Mucosa of gallbladder (tissue), 1 donor: ENCODE data around the gene DZIP1. TPM values are rescaled to one million over a fixed set of nuclear protein-coding genes. Genes with fewer than 3 reads are reported as not detected.
"Not testable (repeated sequence)": the region's sequence is repeated elsewhere in the genome, so short reads cannot be mapped to it uniquely, and the experiment has no call there.

Experiments
- DNase-seq: peaks from one replicate; pipeline ENCODE4 v3.0.0-alpha.2; 2020; ENCODE audit warnings: low spot score
- total RNA-seq: library from RNA; stranded (reverse); gene quantifications from one replicate; pipeline ENCODE4 v1.2.1, GENCODE V29; 2021
- donor health status: DM: no; HTN: no; CAD: no.

Gene DZIP1
- total RNA-seq, 1 donor from 2014 or later, result 17.8 TPM

GRCh38 chr13:95601906-95602305 lies 42.6 kb downstream of the DZIP1 start:
- DNase-seq, result no peak

GRCh38 chr13:95601216-95601615 lies 43.3 kb downstream of the DZIP1 start:
- DNase-seq, result no peak

GRCh38 chr13:95596701-95597100 lies 47.8 kb downstream of the DZIP1 start:
- no peak for DNase-seq

- DNase-seq, result no peak
Observed at GRCh38 chr13:95593462-95593861, 51.0 kb downstream of the DZIP1 start.

GRCh38 chr13:95588721-95589120 lies 55.8 kb downstream of the DZIP1 start:
- DNase-seq, result no peak

DNA sequence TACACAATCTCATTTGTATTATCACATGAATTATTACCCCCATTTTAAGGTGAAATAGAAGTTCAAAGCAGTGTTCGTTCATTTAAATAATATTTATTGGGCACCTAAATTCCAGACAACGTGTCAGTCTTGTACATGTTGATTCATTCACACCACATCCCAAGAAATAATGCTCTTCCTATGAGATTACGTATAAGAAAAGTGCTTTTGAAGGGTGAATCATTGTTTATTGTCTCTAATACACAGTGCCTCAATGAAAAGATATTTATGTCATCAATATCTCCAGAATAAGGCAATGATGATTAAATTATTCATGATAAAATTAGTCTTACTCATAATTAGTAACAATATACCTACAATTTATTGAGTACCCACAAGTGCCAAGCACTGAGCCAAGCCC lies 56.4 kb downstream of the DZIP1 start:
- no peak for DNase-seq

GRCh38 chr13:95585867-95586266 lies 58.6 kb downstream of the DZIP1 start:
- no peak for DNase-seq

DNA sequence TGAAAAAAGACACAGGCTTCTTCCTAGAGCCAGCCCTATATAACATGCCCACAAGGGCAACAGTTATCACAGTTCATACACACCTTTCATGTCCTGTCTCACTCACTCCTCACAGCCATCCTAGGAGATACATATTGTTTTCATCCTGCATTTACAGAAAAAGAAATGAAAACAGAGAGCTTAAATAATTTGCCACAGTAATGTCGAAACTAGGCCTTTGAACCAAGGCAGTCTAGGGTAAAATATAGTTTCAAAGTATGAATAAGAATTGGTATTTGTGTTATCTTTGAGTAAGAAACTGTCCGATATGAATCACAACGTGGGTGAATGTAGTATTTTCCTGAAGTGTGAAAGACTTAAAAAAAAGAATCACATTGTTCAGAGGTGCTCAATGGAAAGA lies 65.2 kb downstream of the DZIP1 start:
- no peak for DNase-seq

GRCh38 chr13:95573221-95573620 lies 71.3 kb downstream of the DZIP1 start:
- DNase-seq, result no peak

DNA sequence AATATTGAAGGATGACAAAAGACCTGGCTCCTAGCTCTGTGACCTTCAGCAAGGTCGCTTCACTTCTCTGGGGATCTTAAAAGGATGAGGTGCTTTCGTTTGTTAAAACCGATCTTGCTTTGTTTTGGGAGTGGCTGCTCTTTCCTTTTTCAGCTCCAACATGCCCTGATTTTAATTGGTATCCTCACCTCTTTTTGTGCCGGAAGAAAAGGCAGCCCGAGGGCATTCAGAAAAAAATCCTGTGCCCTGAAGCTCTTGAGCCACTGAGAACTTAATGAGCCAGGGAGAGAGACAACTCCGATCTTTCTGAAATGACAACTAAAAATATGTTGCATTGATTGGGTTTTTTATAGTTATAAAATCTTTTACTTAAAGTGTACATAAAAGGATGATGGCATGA lies 72.6 kb downstream of the DZIP1 start:
- no peak for DNase-seq

- DNase-seq, result no peak
Observed at GRCh38 chr13:95570016-95570415, 74.5 kb downstream of the DZIP1 start.

GRCh38 chr13:95568131-95568530 lies 76.4 kb downstream of the DZIP1 start:
- DNase-seq, result no peak

GRCh38 chr13:95565758-95566157 lies 78.7 kb downstream of the DZIP1 start:
- not testable (repeated sequence) for DNase-seq

DNA sequence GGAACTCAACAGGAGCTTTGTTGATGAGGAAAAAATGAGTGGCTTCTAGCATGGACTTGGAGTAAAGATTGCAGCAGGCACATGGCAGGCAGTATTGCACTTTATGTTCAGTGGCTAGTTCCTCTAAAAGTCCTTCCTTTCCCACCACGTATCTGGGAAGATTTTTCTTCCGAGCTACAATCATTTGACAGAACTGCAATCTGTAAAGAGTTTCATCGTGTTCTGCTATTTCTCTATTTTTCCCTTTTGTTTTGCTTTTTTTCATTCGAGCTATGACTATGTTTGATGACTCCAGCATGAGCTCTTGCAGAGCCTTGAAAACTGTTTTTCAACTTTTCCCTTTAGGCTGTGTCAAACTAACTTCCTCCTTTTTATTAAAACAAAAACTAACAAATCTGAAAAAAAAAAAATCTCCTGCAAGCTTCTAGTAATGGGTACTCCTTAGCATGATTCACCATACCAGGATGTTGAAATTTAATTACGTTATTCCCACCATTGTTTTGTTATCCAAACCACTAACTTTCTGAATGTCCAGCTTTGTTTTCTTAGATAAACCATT lies 79.7 kb downstream of the DZIP1 start:
- no peak for DNase-seq

DNA sequence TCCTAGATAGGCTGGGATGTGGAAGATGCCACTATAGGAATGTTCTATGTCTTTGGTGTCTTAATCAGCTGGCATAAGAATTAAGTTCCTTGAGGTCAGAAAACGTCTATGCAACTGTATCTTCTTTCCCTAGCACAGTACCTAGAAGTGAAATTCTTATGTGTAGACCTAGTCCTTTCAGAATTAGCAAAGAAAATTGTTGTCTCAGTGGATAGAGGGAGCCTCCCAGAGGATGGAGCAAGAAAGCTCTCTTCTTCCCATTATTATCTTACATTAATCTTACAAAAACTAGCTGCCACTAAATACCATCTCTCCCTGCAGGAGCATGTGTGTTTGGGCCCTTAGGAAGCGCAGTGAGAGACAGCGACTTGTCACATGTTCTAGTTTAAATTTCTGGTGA lies 80.4 kb downstream of the DZIP1 start:
- DNase-seq, result no peak

GRCh38 chr13:95560387-95560786 lies 84.1 kb downstream of the DZIP1 start:
- DNase-seq, result no peak

DNA sequence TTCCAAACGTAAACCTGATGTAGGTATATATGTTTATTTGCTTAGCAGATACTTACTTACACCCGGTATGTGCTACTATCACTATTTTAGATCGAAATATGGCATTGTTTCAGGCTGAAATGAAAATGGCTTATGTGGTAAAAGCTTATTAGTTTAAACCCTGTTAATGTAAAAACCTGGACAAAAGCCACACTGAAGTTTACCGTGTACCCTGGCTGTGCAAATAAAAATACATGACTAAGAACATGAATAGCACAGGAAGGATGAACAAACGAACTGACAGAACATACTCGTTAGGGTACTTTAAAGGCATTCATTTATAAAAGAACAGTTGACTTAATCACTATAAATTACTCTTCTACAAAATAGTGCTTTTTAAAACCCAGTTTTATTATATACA lies 85.4 kb downstream of the DZIP1 start:
- no peak for DNase-seq

- no peak for DNase-seq
Observed at GRCh38 chr13:95557013-95557412, 87.5 kb downstream of the DZIP1 start.

DNA sequence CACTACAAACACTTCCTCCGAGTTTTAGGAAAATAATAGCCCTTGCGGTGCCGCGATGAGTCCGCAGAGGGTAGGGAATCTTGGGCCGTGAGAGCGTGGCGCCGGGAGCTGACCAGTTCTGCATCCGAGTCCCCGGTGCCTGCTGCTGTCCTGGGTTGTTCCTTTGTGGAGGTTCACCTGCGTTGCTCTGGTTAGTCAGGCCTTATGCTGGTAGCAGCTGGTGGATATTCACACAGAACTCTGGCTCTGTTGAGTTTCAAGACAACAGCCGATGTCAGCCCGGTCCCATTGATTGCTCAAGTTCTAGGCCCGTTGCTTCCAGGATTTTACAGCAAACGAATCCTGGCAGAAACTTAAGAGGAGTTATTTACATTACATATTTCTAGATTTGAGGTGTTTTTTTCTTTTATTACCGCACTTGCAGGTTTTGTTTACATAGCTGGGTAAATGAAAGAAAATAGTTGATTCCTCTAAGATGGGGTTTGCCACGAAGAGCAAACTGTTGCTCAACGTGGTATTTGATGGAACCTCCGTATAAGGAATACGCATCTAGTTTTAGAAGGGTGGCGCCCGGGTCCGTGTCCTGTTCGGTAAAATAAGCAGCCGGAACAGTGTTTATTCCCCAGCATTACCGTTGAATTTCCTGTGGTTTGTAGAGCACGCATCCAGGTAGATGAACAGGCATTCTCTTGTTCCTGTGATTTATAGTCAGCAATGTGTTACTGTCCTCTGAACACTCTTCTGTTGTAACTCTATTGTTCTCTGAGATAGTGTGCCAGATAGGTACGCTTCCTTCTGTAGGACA lies 90.7 kb downstream of the DZIP1 start:
- no peak for DNase-seq

GRCh38 chr13:95552539-95553441 lies 91.7 kb downstream of the DZIP1 start, which contains the start of gene CLDN10:
TSS of gene CLDN10 (plus strand) at chr13:95552720. CDS start at chr13:95552754, 34 bp downstream.
- peak; percentile 47 for DNase-seq

DNA sequence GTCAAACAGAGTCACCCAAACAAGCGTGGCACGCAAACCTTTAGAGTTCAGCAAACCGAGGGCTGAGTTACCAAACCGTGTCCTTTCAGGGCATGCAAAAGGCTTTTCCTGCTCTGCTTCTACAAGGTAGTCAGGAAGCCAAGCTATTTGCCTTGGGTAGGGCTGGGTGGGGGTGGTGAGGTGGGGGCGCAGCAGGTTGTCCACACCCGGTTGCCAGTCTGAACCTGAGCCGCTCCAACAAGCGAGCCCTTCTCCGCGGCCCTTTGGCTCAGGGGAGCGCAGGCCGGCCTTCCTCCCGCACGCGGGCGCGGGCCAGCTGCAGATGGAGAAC lies 92.3 kb downstream of the DZIP1 start:
- no peak for DNase-seq

DNA sequence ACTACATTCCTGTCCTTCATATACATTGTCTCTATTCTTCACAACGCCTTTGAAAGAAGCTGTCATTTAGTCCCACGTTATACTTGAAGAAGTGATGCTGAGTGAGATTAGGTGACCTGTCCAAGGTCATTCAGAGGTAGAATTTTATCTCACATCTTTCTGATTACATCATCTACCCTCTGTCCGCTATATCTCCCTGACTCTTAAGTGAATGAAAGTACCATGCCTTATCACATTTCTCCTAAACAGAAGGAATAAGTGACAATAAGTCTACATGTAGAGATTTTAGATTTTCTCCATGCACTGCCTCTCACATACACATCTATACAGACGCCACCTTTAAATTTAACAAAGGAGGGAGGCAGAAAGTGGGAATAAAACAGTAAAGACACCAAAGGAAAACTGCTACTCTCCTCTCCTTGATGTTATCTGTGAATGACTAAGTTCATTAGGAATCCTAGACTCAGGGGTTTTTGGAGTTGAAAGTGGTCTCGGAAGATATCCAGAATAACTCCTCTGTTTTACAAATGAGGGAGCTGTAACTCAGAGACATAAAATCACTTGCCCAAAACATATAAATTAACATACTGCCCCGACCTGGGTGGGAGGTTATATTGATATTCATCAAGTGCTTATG lies 96.9 kb downstream of the DZIP1 start:
- no peak for DNase-seq
